ENCODE results near the gene MITF. TPM values are rescaled to one million over a fixed set of nuclear protein-coding genes. Genes with fewer than 3 reads are reported as not detected.

MITF gene
- total RNA-seq, 1 donor from 2014 or later: 5.7 TPM

GRCh38 chr3:69959581-69959980, 220.3 kb downstream of the MITF start:
- Mint-ChIP-seq H3K4me3 (ENCODE audit: unreplicated experiment) (no peak overlapping the region), H3K36me3 (ENCODE audit: low read depth) (peaks cover 6% of the 10 kb centered on the region), H3K4me1 (ENCODE audit: low read depth) (no peaks in the 10 kb centered on the region), H3K9me3 (ENCODE audit: low read depth) (no peaks in the 10 kb centered on the region), H3K27ac (ENCODE audit: unreplicated experiment) (no peak overlapping the region), H3K27me3 (ENCODE audit: low read depth) (no peaks in the 10 kb centered on the region)
- TF ChIP-seq CTCF (IDR thresholded peaks at IDR 0.05): no peak
- DNase-seq (ENCODE audit: low spot score): no peak

- Mint-ChIP-seq H3K9me3 (ENCODE audit: low read depth) (no peaks in the 10 kb centered on the region), H3K27me3 (ENCODE audit: low read depth) (no peaks in the 10 kb centered on the region), H3K36me3 (ENCODE audit: low read depth) (peaks cover 9% of the 10 kb centered on the region), H3K4me3 (ENCODE audit: unreplicated experiment) (no peak overlapping the region), H3K27ac (ENCODE audit: unreplicated experiment) (no peak overlapping the region), H3K4me1 (ENCODE audit: low read depth) (no peaks in the 10 kb centered on the region)
- TF ChIP-seq CTCF (IDR thresholded peaks at IDR 0.05): no peak
- DNase-seq (ENCODE audit: low spot score): no peak
These were observed 222.6 kb downstream of the MITF start for GRCh38 chr3:69961706-69962439.

GRCh38 chr3:69963643-69964042, 224.4 kb downstream of the MITF start:
- no peaks in the 10 kb centered on the region for H3K9me3 Mint-ChIP-seq (ENCODE audit: low read depth)
- peaks cover 6% of the 10 kb centered on the region for H3K36me3 Mint-ChIP-seq (ENCODE audit: low read depth)
- no peaks in the 10 kb centered on the region for H3K27me3 Mint-ChIP-seq (ENCODE audit: low read depth)
- TF ChIP-seq CTCF (IDR thresholded peaks at IDR 0.05): no peak
- H3K27ac Mint-ChIP-seq (ENCODE audit: unreplicated experiment): no peak overlapping the region
- no peaks in the 10 kb centered on the region for H3K4me1 Mint-ChIP-seq (ENCODE audit: low read depth)
- no peak overlapping the region for H3K4me3 Mint-ChIP-seq (ENCODE audit: unreplicated experiment)
- DNase-seq (ENCODE audit: low spot score): no peak

GRCh38 chr3:69967156-69967555, 227.9 kb downstream of the MITF start:
- no peaks in the 10 kb centered on the region for H3K27me3 Mint-ChIP-seq (ENCODE audit: low read depth)
- no peak overlapping the region for H3K27ac Mint-ChIP-seq (ENCODE audit: unreplicated experiment)
- no peak for DNase-seq (ENCODE audit: low spot score)
- no peak for TF ChIP-seq CTCF (IDR thresholded peaks at IDR 0.05)
- H3K4me1 Mint-ChIP-seq (ENCODE audit: low read depth): no peaks in the 10 kb centered on the region
- peaks cover 4% of the 10 kb centered on the region for H3K36me3 Mint-ChIP-seq (ENCODE audit: low read depth)
- H3K9me3 Mint-ChIP-seq (ENCODE audit: low read depth): no peaks in the 10 kb centered on the region
- no peak overlapping the region for H3K4me3 Mint-ChIP-seq (ENCODE audit: unreplicated experiment)

GRCh38 chr3:69970827-69971226, 231.6 kb downstream of the MITF start:
- TF ChIP-seq CTCF (IDR thresholded peaks at IDR 0.05): no peak
- no peak for DNase-seq (ENCODE audit: low spot score)
- Mint-ChIP-seq H3K4me3 (ENCODE audit: unreplicated experiment) (no peak overlapping the region), H3K4me1 (ENCODE audit: low read depth) (no peaks in the 10 kb centered on the region), H3K27ac (ENCODE audit: unreplicated experiment) (no peak overlapping the region), H3K27me3 (ENCODE audit: low read depth) (no peaks in the 10 kb centered on the region), H3K9me3 (ENCODE audit: low read depth) (no peaks in the 10 kb centered on the region), H3K36me3 (ENCODE audit: low read depth) (peaks cover 2% of the 10 kb centered on the region)
